ENCODE results near the gene NHLRC2. TPM values are rescaled to one million over a fixed set of nuclear protein-coding genes. Genes with fewer than 3 reads are reported as not detected.

NHLRC2 gene
- total and polyA plus RNA-seq, 12 donors, result 6.7 to 98.0 (median 71.2) TPM

DNA sequence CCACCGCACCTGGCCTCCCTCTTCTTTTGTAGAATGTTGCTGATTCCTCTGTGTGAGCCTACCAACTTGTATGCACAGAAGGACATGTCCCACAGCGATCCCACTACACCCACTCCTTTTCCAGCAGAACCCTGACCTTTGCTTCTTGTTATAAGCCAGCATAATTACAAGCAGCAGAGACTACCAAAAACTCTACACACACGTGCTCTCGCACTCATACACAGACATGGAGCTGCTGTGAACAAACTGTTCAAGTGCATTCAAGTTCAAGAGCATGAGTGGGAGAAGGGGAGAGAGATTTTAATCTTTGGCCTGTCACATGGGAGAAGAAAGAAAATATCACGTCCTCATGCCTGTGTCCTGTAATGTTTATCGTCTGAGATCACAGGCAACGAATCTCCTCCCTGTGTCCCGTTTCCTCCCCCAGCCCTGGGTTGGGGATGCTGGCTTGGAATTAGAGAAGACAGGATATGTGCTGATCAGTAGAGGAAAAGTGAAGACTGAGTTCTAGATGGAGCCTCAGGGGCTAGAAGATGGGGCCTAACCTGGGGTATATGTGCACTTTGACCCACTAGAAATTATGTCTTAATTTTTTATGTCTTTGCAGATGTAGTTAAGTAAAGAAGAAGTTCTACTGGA lies 79.6 kb downstream of the NHLRC2 start:
- DNase-seq (no peak), ATAC-seq (peak in 3 of 8 donors; percentile 27 to 61 (median 60))
- Histone ChIP-seq H3K27ac (no peak overlapping the region), H3K4me3 (no peak overlapping the region), H3K36me3 (no peaks in the 10 kb centered on the region), H3K4me1 (no peaks in the 10 kb centered on the region), H3K27me3 (no peaks in the 10 kb centered on the region), H3K9me3 (no peaks in the 10 kb centered on the region)
- 62 to 64% methylated on average over 8 of the region's 8 CpGs for WGBS, 2 donors
- TF ChIP-seq CTCF (IDR thresholded peaks at IDR 0.05), result no peak
- intact Hi-C loops (cut with DNase I), result no loop called here

DNA sequence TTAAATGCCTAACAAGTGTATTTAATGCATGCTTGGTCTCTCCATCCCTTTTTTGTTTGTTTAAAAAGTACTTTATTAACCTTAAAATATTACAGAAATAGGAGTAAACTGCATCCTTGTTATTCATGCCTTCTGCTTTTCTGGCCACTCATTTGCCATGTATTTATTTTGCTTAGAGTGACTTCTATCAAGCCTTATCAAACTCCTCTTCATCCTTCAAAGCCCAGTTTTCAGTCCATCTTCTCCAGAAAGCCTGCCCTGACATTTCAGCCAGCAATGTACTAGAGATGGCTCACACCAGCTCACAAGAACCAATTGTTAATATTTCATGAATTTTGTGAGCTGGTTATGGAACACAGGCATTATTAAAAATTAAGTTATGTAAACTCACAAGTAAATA lies 82.8 kb downstream of the NHLRC2 start:
- TF ChIP-seq CTCF (IDR thresholded peaks at IDR 0.05), result no peak
- no peak for ATAC-seq

GRCh38 chr10:113937756-113938155 lies 83.3 kb downstream of the NHLRC2 start:
- Histone ChIP-seq H3K4me3 (no peak overlapping the region), H3K27me3 (no peaks in the 10 kb centered on the region), H3K36me3 (no peaks in the 10 kb centered on the region), H3K27ac (no peak overlapping the region), H3K9me3 (no peaks in the 10 kb centered on the region), H3K4me1 (no peaks in the 10 kb centered on the region)
- no peak for TF ChIP-seq CTCF (IDR thresholded peaks at IDR 0.05)
- ATAC-seq, result no peak
- intact Hi-C loops (cut with DNase I), result no loop called here
- no peak for DNase-seq
- 81 to 82% methylated on average over 7 of the region's 7 CpGs for WGBS, 2 donors

More for the DNA sequence above, 82.8 kb downstream of the NHLRC2 start:
- no peak overlapping the region for H3K4me3 ChIP-seq
- intact Hi-C loops (cut with DNase I), result no loop called here
- H3K27me3 ChIP-seq, result no peaks in the 10 kb centered on the region
- no peaks in the 10 kb centered on the region for H3K9me3 ChIP-seq
- H3K4me1 ChIP-seq, result no peaks in the 10 kb centered on the region
- no peak for DNase-seq
- no peak overlapping the region for H3K27ac ChIP-seq
- H3K36me3 ChIP-seq, result no peaks in the 10 kb centered on the region

GRCh38 chr10:113939212-113939860 lies 84.9 kb downstream of the NHLRC2 start:
- 79 to 82% methylated on average over 7 of the region's 7 CpGs for WGBS, 2 donors
- no peak for DNase-seq
- no peak for TF ChIP-seq CTCF (IDR thresholded peaks at IDR 0.05)
- H3K9me3 ChIP-seq, result no peaks in the 10 kb centered on the region
- no peaks in the 10 kb centered on the region for H3K27me3 ChIP-seq
- intact Hi-C loops (cut with DNase I), result no loop called here
- no peak overlapping the region for H3K27ac ChIP-seq
- H3K4me1 ChIP-seq, result no peaks in the 10 kb centered on the region
- no peaks in the 10 kb centered on the region for H3K36me3 ChIP-seq
- H3K4me3 ChIP-seq, result no peak overlapping the region
- ATAC-seq, result no peak

Data from heart right ventricle (tissue), 16 donors.